ENCODE measurements around the gene FAM3D. TPM values are rescaled to one million over a fixed set of nuclear protein-coding genes. Genes with fewer than 3 reads are reported as not detected.
"Not testable (repeated sequence)": the region's sequence is repeated elsewhere in the genome, so short reads cannot be mapped to it uniquely, and the experiment has no call there.

Gene FAM3D
- total RNA-seq, 1 donor from 2014 or later, result 5.8 TPM

GRCh38 chr3:58707390-58707930, 40.9 kb upstream of the FAM3D start:
- ATAC-seq, result no peak

GRCh38 chr3:58706395-58707167, 40.0 kb upstream of the FAM3D start:
- H3K4me3 ChIP-seq, result no peak overlapping the region
- ATAC-seq (no peak), DNase-seq (no peak)
- no peak for TF ChIP-seq CTCF (IDR thresholded peaks at IDR 0.05)
- intact Hi-C loops (cut with DNase I), result no loop called here
- H3K27ac ChIP-seq, result no peak overlapping the region
- H3K4me1 ChIP-seq, result no peaks in the 10 kb centered on the region
- H3K27me3 ChIP-seq (ENCODE audit: low read depth), result no peaks in the 10 kb centered on the region
- H3K36me3 ChIP-seq, result no peaks in the 10 kb centered on the region
- H3K9me3 ChIP-seq, result no peaks in the 10 kb centered on the region

More at GRCh38 chr3:58707390-58707930, 40.9 kb upstream of the FAM3D start:
- Histone ChIP-seq H3K27me3 (ENCODE audit: low read depth) (no peaks in the 10 kb centered on the region), H3K4me1 (no peaks in the 10 kb centered on the region), H3K36me3 (no peaks in the 10 kb centered on the region), H3K27ac (no peak overlapping the region), H3K4me3 (no peak overlapping the region), H3K9me3 (no peaks in the 10 kb centered on the region)
- no peak for DNase-seq
- TF ChIP-seq CTCF (IDR thresholded peaks at IDR 0.05), result no peak
- intact Hi-C loops (cut with DNase I), result no loop called here

GRCh38 chr3:58704745-58705144, 38.2 kb upstream of the FAM3D start:
- no peak for DNase-seq
- intact Hi-C loops (cut with DNase I), result no loop called here

GRCh38 chr3:58704304-58704703, 37.7 kb upstream of the FAM3D start:
- H3K9me3 ChIP-seq; H3K4me3 ChIP-seq; intact Hi-C loops (cut with DNase I); H3K36me3 ChIP-seq; H3K27me3 ChIP-seq (ENCODE audit: low read depth); H3K27ac ChIP-seq; H3K4me1 ChIP-seq; ATAC-seq; DNase-seq: not testable (repeated sequence)

More at GRCh38 chr3:58704745-58705144, 38.2 kb upstream of the FAM3D start:
- ATAC-seq, result no peak
- H3K4me1 ChIP-seq, result no peaks in the 10 kb centered on the region
- no peak for TF ChIP-seq CTCF (IDR thresholded peaks at IDR 0.05)
- no peaks in the 10 kb centered on the region for H3K9me3 ChIP-seq
- no peaks in the 10 kb centered on the region for H3K36me3 ChIP-seq
- no peak overlapping the region for H3K4me3 ChIP-seq
- no peak overlapping the region for H3K27ac ChIP-seq
- no peaks in the 10 kb centered on the region for H3K27me3 ChIP-seq (ENCODE audit: low read depth)

- H3K9me3 ChIP-seq, result no peaks in the 10 kb centered on the region
- intact Hi-C loops (cut with DNase I), result no loop called here
- H3K4me3 ChIP-seq, result no peak overlapping the region
- no peak for ATAC-seq
- no peak for TF ChIP-seq CTCF (IDR thresholded peaks at IDR 0.05)
- no peak for DNase-seq
- H3K27ac ChIP-seq, result no peak overlapping the region
- H3K27me3 ChIP-seq (ENCODE audit: low read depth), result no peaks in the 10 kb centered on the region
- no peaks in the 10 kb centered on the region for H3K4me1 ChIP-seq
- no peaks in the 10 kb centered on the region for H3K36me3 ChIP-seq
These were observed 31.7 kb upstream of the FAM3D start for GRCh38 chr3:58698246-58698645.

- no peak for ATAC-seq
- no peak for TF ChIP-seq CTCF (IDR thresholded peaks at IDR 0.05)
- H3K4me1 ChIP-seq, result no peaks in the 10 kb centered on the region
These were observed 31.0 kb upstream of the FAM3D start for GRCh38 chr3:58697561-58697960.

GRCh38 chr3:58696813-58697212, 30.2 kb upstream of the FAM3D start:
- H3K4me3 ChIP-seq; H3K4me1 ChIP-seq; H3K27me3 ChIP-seq (ENCODE audit: low read depth); intact Hi-C loops (cut with DNase I); ATAC-seq; H3K9me3 ChIP-seq; DNase-seq; H3K36me3 ChIP-seq; H3K27ac ChIP-seq: not testable (repeated sequence)

More at GRCh38 chr3:58697561-58697960, 31.0 kb upstream of the FAM3D start:
- Histone ChIP-seq H3K36me3 (no peaks in the 10 kb centered on the region), H3K9me3 (no peaks in the 10 kb centered on the region), H3K27ac (no peak overlapping the region), H3K4me3 (no peak overlapping the region), H3K27me3 (ENCODE audit: low read depth) (no peaks in the 10 kb centered on the region)
- intact Hi-C loops (cut with DNase I), result no loop called here
- DNase-seq, result no peak

Data from lower lobe of right lung (tissue), 2 donors.